H7 (cell line): ENCODE results near the gene SH3RF3. TPM values are rescaled to one million over a fixed set of nuclear protein-coding genes. Genes with fewer than 3 reads are reported as not detected.

Source experiments
- DNase-seq: peaks from one replicate; pipeline ENCODE4 v3.0.0; 2012
- H3K27me3 ChIP-seq: 2 replicates; pipeline ENCODE4 v1.6.0; 2011; ENCODE audit warnings: mild to moderate bottlenecking, low read length; ENCODE audit not compliant: control insufficient read depth, insufficient read depth
- H3K36me3 ChIP-seq: replicated peaks from 2 replicates; pipeline ENCODE4 v1.5.1; 2011; ENCODE audit warnings: low read length; ENCODE audit not compliant: control insufficient read depth, insufficient read depth
- H3K4me3 ChIP-seq: 2 replicates; pipeline ENCODE4 v1.5.1; 2011; ENCODE audit warnings: low read depth, mild to moderate bottlenecking, control low read depth, low read length, moderate library complexity; ENCODE audit not compliant: insufficient read depth
- total RNA-seq: library from RNA; depleted of rRNA; stranded (reverse); fragments of >200 nt; shearing (Covaris generic); gene quantifications from 2 replicates; pipeline ENCODE4 v1.2.3, GENCODE V29; 2014; rRNA removed

SH3RF3 gene
- total RNA-seq, 1 experiment from 2014 or later: 0.80 TPM

- DNase-seq: no peak
- no peaks in the 10 kb centered on the region for H3K27me3 ChIP-seq
- H3K4me3 ChIP-seq: no peak overlapping the region
- peaks cover 5% of the 10 kb centered on the region for H3K36me3 ChIP-seq
These were observed 418.3 kb downstream of the SH3RF3 start for GRCh38 chr2:109547280-109547679.

DNA sequence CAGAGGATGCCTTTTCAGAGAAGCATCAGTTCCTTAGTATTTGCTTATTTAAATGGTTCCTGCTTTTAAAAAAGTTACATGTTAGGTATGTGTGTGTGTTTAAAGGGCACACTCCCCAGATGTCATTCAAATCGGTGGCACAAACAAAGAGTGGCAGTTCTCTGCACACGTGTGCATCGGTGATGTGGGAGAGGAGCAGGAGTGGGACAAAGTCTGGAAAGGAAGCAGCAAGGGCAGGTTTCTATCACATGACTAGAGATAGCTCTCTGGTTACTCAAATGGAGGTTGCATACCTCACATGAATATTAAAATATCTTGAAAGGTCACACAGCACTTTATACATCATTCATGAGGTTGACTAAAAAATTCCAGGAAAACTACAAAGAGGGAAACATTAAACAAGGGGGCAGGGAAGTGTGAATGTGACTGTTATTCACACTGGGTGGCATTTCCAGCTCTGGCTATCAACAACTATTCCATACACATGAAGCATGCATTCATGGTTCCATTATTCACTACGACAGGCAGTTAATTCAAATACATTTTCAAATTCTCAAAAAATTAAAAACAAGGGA lies 420.1 kb downstream of the SH3RF3 start:
- no peak for DNase-seq
- H3K27me3 ChIP-seq: no peaks in the 10 kb centered on the region
- peaks cover 5% of the 10 kb centered on the region for H3K36me3 ChIP-seq
- no peak overlapping the region for H3K4me3 ChIP-seq

Other genes with a start within 250 kb of the SH3RF3 start
- 0.03 and 0.11 TPM in 2 replicates for gene EDAR, start 140.0 kb upstream of the SH3RF3 start, total RNA-seq